CD4-positive, alpha-beta T cell treated with Interleukin-10 for 1 hour (primary cell): ENCODE results near the gene ZNF419.

Source experiments
- DNase-seq: peaks from one replicate; pipeline ENCODE4 v3.0.0-alpha.2; 2020

Gene ZNF419

GRCh38 chr19:57537953-57538547 is 50.5 kb downstream of the ZNF419 start:
- DNase-seq: no peak
